ENCODE measurements around the gene MDM2. TPM values are rescaled to one million over a fixed set of nuclear protein-coding genes. Genes with fewer than 3 reads are reported as not detected.

MDM2 gene
- total and polyA plus RNA-seq, 2 of the 13 experiments (the other 11 are each of a cell fraction or from before 2014, with no cell fraction given), result 29.3 to 314 TPM

DNA sequence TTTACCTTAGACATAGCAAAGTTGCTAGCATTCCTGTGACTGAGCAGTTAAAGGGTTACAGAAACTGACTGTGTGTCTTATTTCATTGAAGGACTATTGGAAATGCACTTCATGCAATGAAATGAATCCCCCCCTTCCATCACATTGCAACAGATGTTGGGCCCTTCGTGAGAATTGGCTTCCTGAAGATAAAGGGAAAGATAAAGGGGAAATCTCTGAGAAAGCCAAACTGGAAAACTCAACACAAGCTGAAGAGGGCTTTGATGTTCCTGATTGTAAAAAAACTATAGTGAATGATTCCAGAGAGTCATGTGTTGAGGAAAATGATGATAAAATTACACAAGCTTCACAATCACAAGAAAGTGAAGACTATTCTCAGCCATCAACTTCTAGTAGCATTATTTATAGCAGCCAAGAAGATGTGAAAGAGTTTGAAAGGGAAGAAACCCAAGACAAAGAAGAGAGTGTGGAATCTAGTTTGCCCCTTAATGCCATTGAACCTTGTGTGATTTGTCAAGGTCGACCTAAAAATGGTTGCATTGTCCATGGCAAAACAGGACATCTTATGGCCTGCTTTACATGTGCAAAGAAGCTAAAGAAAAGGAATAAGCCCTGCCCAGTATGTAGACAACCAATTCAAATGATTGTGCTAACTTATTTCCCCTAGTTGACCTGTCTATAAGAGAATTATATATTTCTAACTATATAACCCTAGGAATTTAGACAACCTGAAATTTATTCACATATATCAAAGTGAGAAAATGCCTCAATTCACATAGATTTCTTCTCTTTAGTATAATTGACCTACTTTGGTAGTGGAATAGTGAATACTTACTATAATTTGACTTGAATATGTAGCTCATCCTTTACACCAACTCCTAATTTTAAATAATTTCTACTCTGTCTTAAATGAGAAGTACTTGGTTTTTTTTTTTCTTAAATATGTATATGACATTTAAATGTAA is 31.5 kb downstream of the MDM2 start:
- TSS peak; percentile 35 for BruUV-seq (replicated peaks)
- ChIA-PET CTCF (ENCODE audit: low intra/inter-chr PET ratio, low total read pairs) (no interaction called here), POLR2A (no interaction called here)
- peaks cover 40% of the 10 kb centered on the region for H4K20me1 ChIP-seq (ENCODE audit: insufficient read depth, low read length)
- H2AFZ ChIP-seq (ENCODE audit: low read length), result no peak overlapping the region
- DNase-seq (ENCODE audit: low spot score), result no peak
- no peaks in the 10 kb centered on the region for H3K9me3 ChIP-seq (ENCODE audit: low read length)
- H3K27ac ChIP-seq (ENCODE audit: extremely low read length, insufficient read depth, low read length), result no peak overlapping the region
- H3K9ac ChIP-seq (ENCODE audit: insufficient read depth, low read depth, low read length), result no peak overlapping the region
- ATAC-seq, result no peak
- peaks cover 17 to 69% of the 10 kb centered on the region in 2 experiments for H3K36me3 ChIP-seq (replicated peaks in 1 of 2; ENCODE audit: control insufficient read depth in 1 of 2, insufficient read depth in 2 of 2, low read length in 2 of 2)
- no peak overlapping the region for H3K4me2 ChIP-seq (ENCODE audit: low read depth, low read length)
- in situ Hi-C loops (cut with HindIII; ENCODE audit: extremely low pct_ligation_motif_present, low pct_unique_long_range_greater_than_20kb) (no loop called here), intact Hi-C loops (cut with micrococcal nuclease; ENCODE audit: unreplicated experiment) (no loop called here)
- 74% methylated on average over 2 of the region's 2 CpGs for WGBS (ENCODE audit: low lambda C conversion rate)
- no peak for FAIRE-seq
- no peak overlapping the region for H3K4me3 ChIP-seq (replicated peaks in 1 of 3; ENCODE audit: insufficient read depth in 1 of 3, low read depth in 2 of 3, low read length in 3 of 3)
- H3K27me3 ChIP-seq (ENCODE audit: control insufficient read depth in 1 of 2, insufficient read depth in 2 of 2, low read length in 2 of 2), result no peaks in the 10 kb centered on the region
- H3K79me2 ChIP-seq (ENCODE audit: insufficient read depth, low read length), result peaks cover 3% of the 10 kb centered on the region
- no peaks in the 10 kb centered on the region for H3K4me1 ChIP-seq (ENCODE audit: insufficient read depth, low read length)
- TF ChIP-seq, protein P1, sequence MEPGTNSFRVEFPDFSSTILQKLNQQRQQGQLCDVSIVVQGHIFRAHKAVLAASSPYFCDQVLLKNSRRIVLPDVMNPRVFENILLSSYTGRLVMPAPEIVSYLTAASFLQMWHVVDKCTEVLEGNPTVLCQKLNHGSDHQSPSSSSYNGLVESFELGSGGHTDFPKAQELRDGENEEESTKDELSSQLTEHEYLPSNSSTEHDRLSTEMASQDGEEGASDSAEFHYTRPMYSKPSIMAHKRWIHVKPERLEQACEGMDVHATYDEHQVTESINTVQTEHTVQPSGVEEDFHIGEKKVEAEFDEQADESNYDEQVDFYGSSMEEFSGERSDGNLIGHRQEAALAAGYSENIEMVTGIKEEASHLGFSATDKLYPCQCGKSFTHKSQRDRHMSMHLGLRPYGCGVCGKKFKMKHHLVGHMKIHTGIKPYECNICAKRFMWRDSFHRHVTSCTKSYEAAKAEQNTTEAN (CRISPR knock-in tag; conservative IDR thresholded peaks at IDR 0.05), result no peak
- TF ChIP-seq FOXO1 (CRISPR knock-in tag; IDR thresholded peaks at IDR 0.05) (no peak), ZNF264 (CRISPR knock-in tag; IDR thresholded peaks at IDR 0.05) (peak; percentile 21; the same call in 1 of the 2 replicates), ZNF160 (CRISPR knock-in tag; IDR thresholded peaks at IDR 0.05) (no peak), AGO2 (optimal IDR thresholded peaks at IDR 0.05; ENCODE audit: low read depth, low read length) (peak; percentile 41), ZNF724P (CRISPR knock-in tag; IDR thresholded peaks at IDR 0.05; ENCODE audit: borderline replicate concordance) (no peak), ARNTL (CRISPR knock-in tag; IDR thresholded peaks at IDR 0.05) (no peak), CBX5 (CRISPR knock-in tag; IDR thresholded peaks at IDR 0.05; ENCODE audit: borderline replicate concordance) (no peak), ZNF256 (CRISPR knock-in tag; conservative IDR thresholded peaks at IDR 0.05) (no peak), ZIK1 (CRISPR knock-in tag; IDR thresholded peaks at IDR 0.05; ENCODE audit: borderline replicate concordance, low read depth) (no peak), RFXANK (CRISPR knock-in tag; IDR thresholded peaks at IDR 0.05) (no peak), ZNF225 (CRISPR knock-in tag; IDR thresholded peaks at IDR 0.05) (no peak), ZNF674 (CRISPR knock-in tag; IDR thresholded peaks at IDR 0.05; ENCODE audit: low read depth) (no peak), SUZ12 (IDR thresholded peaks at IDR 0.05; ENCODE audit: low read depth, low read length) (no peak), ZNF652 (CRISPR knock-in tag; IDR thresholded peaks at IDR 0.05; ENCODE audit: borderline replicate concordance, low read depth) (peak; percentile 56), RBFOX2 (IDR thresholded peaks at IDR 0.05; ENCODE audit: low read depth, low read length) (peak; percentile 66), POLR2AphosphoS5 (IDR thresholded peaks at IDR 0.05; ENCODE audit: low read depth, low read length) (peak; percentile 23; the same call in 1 of the 2 replicates)
- TF ChIP-seq, protein P2, sequence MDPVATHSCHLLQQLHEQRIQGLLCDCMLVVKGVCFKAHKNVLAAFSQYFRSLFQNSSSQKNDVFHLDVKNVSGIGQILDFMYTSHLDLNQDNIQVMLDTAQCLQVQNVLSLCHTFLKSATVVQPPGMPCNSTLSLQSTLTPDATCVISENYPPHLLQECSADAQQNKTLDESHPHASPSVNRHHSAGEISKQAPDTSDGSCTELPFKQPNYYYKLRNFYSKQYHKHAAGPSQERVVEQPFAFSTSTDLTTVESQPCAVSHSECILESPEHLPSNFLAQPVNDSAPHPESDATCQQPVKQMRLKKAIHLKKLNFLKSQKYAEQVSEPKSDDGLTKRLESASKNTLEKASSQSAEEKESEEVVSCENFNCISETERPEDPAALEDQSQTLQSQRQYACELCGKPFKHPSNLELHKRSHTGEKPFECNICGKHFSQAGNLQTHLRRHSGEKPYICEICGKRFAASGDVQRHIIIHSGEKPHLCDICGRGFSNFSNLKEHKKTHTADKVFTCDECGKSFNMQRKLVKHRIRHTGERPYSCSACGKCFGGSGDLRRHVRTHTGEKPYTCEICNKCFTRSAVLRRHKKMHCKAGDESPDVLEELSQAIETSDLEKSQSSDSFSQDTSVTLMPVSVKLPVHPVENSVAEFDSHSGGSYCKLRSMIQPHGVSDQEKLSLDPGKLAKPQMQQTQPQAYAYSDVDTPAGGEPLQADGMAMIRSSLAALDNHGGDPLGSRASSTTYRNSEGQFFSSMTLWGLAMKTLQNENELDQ (CRISPR knock-in tag; IDR thresholded peaks at IDR 0.05; ENCODE audit: borderline replicate concordance), result no peak
- TF ChIP-seq, protein P3, sequence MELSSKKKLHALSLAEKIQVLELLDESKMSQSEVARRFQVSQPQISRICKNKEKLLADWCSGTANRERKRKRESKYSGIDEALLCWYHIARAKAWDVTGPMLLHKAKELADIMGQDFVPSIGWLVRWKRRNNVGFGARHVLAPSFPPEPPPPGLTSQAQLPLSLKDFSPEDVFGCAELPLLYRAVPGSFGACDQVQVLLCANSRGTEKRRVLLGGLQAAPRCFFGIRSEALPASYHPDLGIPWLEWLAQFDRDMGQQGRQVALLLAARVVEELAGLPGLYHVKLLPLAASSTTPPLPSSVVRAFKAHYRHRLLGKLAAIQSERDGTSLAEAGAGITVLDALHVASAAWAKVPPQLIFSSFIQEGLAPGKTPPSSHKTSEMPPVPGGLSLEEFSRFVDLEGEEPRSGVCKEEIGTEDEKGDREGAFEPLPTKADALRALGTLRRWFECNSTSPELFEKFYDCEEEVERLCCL (CRISPR knock-in tag; IDR thresholded peaks at IDR 0.05; ENCODE audit: borderline replicate concordance), result no peak
- TF ChIP-seq, protein P4, sequence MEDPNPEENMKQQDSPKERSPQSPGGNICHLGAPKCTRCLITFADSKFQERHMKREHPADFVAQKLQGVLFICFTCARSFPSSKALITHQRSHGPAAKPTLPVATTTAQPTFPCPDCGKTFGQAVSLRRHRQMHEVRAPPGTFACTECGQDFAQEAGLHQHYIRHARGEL (CRISPR knock-in tag; IDR thresholded peaks at IDR 0.05), result no peak

All from HepG2 (cell line).